ENCODE results near the gene SSH2. TPM values are rescaled to one million over a fixed set of nuclear protein-coding genes. Genes with fewer than 3 reads are reported as not detected.
A peak's percentile ranks its signal among the peaks of the same experiment; 100 is the strongest.

The SSH2 gene
- polyA plus RNA-seq, 3 donors, result 31.9 to 66.6 (median 54.0) TPM

DNA sequence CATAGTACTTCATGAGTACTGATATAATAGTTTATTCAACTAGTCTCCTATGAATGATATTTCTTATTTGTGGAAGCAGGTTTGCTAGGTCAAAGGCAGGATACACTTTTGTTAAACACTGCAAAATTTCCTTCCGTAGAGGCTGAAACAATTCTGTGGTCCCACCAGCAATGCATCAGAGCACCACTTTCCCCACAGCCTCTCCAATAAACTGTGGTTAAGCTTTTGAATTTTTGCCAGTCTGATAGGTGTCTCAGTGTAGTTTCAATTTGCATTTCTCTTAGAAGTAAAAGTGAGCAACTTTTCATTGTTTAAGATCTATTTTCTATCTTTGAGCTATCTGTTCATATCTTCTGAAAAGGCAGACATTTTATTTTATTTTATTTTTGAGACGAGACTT is 270.9 kb downstream of the SSH2 start:
- peak overlapping the region in 1 of 2 donors; percentile 13 for H3K27ac ChIP-seq (ENCODE audit: low read depth in 1 of 2, low read length in 2 of 2)
- H3K9me3 ChIP-seq (replicated peaks in 1 of 2; ENCODE audit: control insufficient read depth in 1 of 2, insufficient read depth in 1 of 2, low read length in 2 of 2), result no peaks in the 10 kb centered on the region
- H3K4me3 ChIP-seq (replicated peaks in 1 of 3; ENCODE audit: low read depth in 2 of 3, low read length in 3 of 3), result no peak overlapping the region
- WGBS (ENCODE audit: insufficient coverage), result no CpG with 5 or more reads among the region's 2 CpGs
- DNase-seq, result no peak
- peaks cover 7 to 11% of the 10 kb centered on the region in 2 donors for H3K4me1 ChIP-seq (ENCODE audit: control insufficient read depth in 1 of 2, insufficient read depth in 2 of 2, low read length in 2 of 2)
- H3K36me3 ChIP-seq (replicated peaks in 1 of 2; ENCODE audit: control insufficient read depth in 1 of 2, insufficient read depth in 2 of 2, low read length in 2 of 2), result peaks cover 67 to 95% of the 10 kb centered on the region in 2 donors
- H3K9ac ChIP-seq (ENCODE audit: insufficient read depth, low read length, poor library complexity, severe bottlenecking), result no peak overlapping the region
- Mint-ChIP-seq H3K4me3 (no peak overlapping the region), H3K4me1 (peaks cover 8% of the 10 kb centered on the region), H3K27me3 (ENCODE audit: low read depth in 3 of 3) (no peaks in the 10 kb centered on the region), H3K9me3 (peaks cover 0 to 2% (median 0%) of the 10 kb centered on the region in 7 donors), H3K36me3 (peaks cover 54 to 92% of the 10 kb centered on the region in 2 donors), H3K27ac (peak overlapping the region in 2 of 7 donors; percentile 53 to 63)
- no peak overlapping the region for H2AFZ ChIP-seq (ENCODE audit: insufficient read depth, low read depth, low read length, poor library complexity, severe bottlenecking)
- peaks cover 12% of the 10 kb centered on the region for H3K79me2 ChIP-seq (ENCODE audit: insufficient read depth, low read length)
- H3K27me3 ChIP-seq (ENCODE audit: control insufficient read depth in 2 of 2, insufficient read depth in 2 of 2, low read length in 2 of 2), result no peaks in the 10 kb centered on the region
- TF ChIP-seq, protein P1, sequence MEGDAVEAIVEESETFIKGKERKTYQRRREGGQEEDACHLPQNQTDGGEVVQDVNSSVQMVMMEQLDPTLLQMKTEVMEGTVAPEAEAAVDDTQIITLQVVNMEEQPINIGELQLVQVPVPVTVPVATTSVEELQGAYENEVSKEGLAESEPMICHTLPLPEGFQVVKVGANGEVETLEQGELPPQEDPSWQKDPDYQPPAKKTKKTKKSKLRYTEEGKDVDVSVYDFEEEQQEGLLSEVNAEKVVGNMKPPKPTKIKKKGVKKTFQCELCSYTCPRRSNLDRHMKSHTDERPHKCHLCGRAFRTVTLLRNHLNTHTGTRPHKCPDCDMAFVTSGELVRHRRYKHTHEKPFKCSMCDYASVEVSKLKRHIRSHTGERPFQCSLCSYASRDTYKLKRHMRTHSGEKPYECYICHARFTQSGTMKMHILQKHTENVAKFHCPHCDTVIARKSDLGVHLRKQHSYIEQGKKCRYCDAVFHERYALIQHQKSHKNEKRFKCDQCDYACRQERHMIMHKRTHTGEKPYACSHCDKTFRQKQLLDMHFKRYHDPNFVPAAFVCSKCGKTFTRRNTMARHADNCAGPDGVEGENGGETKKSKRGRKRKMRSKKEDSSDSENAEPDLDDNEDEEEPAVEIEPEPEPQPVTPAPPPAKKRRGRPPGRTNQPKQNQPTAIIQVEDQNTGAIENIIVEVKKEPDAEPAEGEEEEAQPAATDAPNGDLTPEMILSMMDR (IDR thresholded peaks at IDR 0.05), result no peak
- H4K20me1 ChIP-seq (ENCODE audit: insufficient read depth, low read length), result peaks cover 70% of the 10 kb centered on the region
- no peak overlapping the region for H3K4me2 ChIP-seq (replicated peaks; ENCODE audit: extremely low read depth, low read length, poor library complexity, severe bottlenecking)
- intact Hi-C loops (cut with micrococcal nuclease), result no loop called here

DNA sequence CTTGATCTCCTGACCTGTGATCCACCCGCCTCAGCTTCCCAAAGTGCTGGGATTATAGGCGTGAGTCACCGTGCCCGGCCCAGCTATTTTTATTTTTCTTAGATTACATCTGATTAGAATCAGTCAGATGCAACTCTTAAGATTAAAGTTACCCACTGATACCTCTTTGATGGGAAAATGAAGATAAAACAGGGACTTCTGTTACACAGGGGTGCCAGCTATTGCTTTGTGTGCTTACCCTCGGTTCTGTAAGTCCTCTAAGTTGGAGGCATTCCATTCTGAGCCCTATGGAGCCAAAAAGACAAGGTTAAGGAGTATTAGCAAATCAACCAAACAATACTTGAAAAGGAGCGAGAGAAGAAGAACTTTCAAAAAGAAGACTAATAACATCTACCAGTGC is 274.7 kb downstream of the SSH2 start:
- no peak for DNase-seq
- Histone ChIP-seq H4K20me1 (ENCODE audit: insufficient read depth, low read length) (peaks cover 48% of the 10 kb centered on the region), H3K4me2 (replicated peaks; ENCODE audit: extremely low read depth, low read length, poor library complexity, severe bottlenecking) (no peak overlapping the region), H3K79me2 (ENCODE audit: insufficient read depth, low read length) (no peaks in the 10 kb centered on the region), H3K36me3 (replicated peaks in 1 of 2; ENCODE audit: control insufficient read depth in 1 of 2, insufficient read depth in 2 of 2, low read length in 2 of 2) (peaks cover 77 to 95% of the 10 kb centered on the region in 2 donors), H3K9ac (ENCODE audit: insufficient read depth, low read length, poor library complexity, severe bottlenecking) (no peak overlapping the region), H2AFZ (ENCODE audit: insufficient read depth, low read depth, low read length, poor library complexity, severe bottlenecking) (no peak overlapping the region), H3K27me3 (ENCODE audit: control insufficient read depth in 2 of 2, insufficient read depth in 2 of 2, low read length in 2 of 2) (no peaks in the 10 kb centered on the region), H3K4me3 (replicated peaks in 1 of 3; ENCODE audit: low read depth in 2 of 3, low read length in 3 of 3) (no peak overlapping the region), H3K9me3 (replicated peaks in 1 of 2; ENCODE audit: control insufficient read depth in 1 of 2, insufficient read depth in 1 of 2, low read length in 2 of 2) (no peaks in the 10 kb centered on the region), H3K27ac (ENCODE audit: low read depth in 1 of 2, low read length in 2 of 2) (peak overlapping the region in 1 of 2 donors; percentile 2), H3K4me1 (ENCODE audit: control insufficient read depth in 1 of 2, insufficient read depth in 2 of 2, low read length in 2 of 2) (no peaks in the 10 kb centered on the region)
- Mint-ChIP-seq H3K9me3 (no peaks in the 10 kb centered on the region), H3K4me1 (no peaks in the 10 kb centered on the region), H3K4me3 (no peak overlapping the region), H3K27me3 (ENCODE audit: low read depth in 3 of 3) (no peaks in the 10 kb centered on the region), H3K27ac (no peak overlapping the region), H3K36me3 (peaks cover 45 to 89% of the 10 kb centered on the region in 2 donors)
- TF ChIP-seq, protein P1 (IDR thresholded peaks at IDR 0.05), result no peak
- intact Hi-C loops (cut with micrococcal nuclease), result no loop called here
- WGBS (ENCODE audit: insufficient coverage), result no CpG with 5 or more reads among the region's 6 CpGs
